Measurements from ENCODE around the gene NAA80.

Gene NAA80

GRCh38 chr3:50342813-50343633 is 43.8 kb upstream of the NAA80 start:
- peak; percentile 66 for TF ChIP-seq CTCF (IDR thresholded peaks at IDR 0.05; ENCODE audit: low read depth, low read length)

GRCh38 chr3:50341996-50342650 is 42.9 kb upstream of the NAA80 start:
- Histone ChIP-seq H3K27ac (no peak overlapping the region), H3K4me3 (ENCODE audit: low read depth, low read length) (no peak overlapping the region), H3K36me3 (peaks cover 4% of the 10 kb centered on the region), H3K9me3 (ENCODE audit: severe bottlenecking) (no peaks in the 10 kb centered on the region), H3K27me3 (ENCODE audit: insufficient read depth, low read depth, severe bottlenecking) (no peaks in the 10 kb centered on the region)
- no peak for TF ChIP-seq CTCF (IDR thresholded peaks at IDR 0.05; ENCODE audit: low read depth, low read length)
- DNase-seq: no peak

More at GRCh38 chr3:50342813-50343633, 43.8 kb upstream of the NAA80 start:
- no peak overlapping the region for H3K27ac ChIP-seq
- peaks cover 12% of the 10 kb centered on the region for H3K36me3 ChIP-seq
- no peak overlapping the region for H3K4me3 ChIP-seq (ENCODE audit: low read depth, low read length)
- peak; percentile 64 for DNase-seq
- no peaks in the 10 kb centered on the region for H3K27me3 ChIP-seq (ENCODE audit: insufficient read depth, low read depth, severe bottlenecking)
- no peaks in the 10 kb centered on the region for H3K9me3 ChIP-seq (ENCODE audit: severe bottlenecking)

GRCh38 chr3:50341537-50341936 is 42.3 kb upstream of the NAA80 start:
- no peak for TF ChIP-seq CTCF (IDR thresholded peaks at IDR 0.05; ENCODE audit: low read depth, low read length)
- DNase-seq: no peak
- peaks cover 5% of the 10 kb centered on the region for H3K36me3 ChIP-seq
- no peak overlapping the region for H3K27ac ChIP-seq
- H3K9me3 ChIP-seq (ENCODE audit: severe bottlenecking): no peaks in the 10 kb centered on the region
- no peaks in the 10 kb centered on the region for H3K27me3 ChIP-seq (ENCODE audit: insufficient read depth, low read depth, severe bottlenecking)
- H3K4me3 ChIP-seq (ENCODE audit: low read depth, low read length): no peak overlapping the region

GRCh38 chr3:50340448-50341329 is 41.5 kb upstream of the NAA80 start, which contains the start of gene RASSF1:
RASSF1 (minus strand) TSS chr3:50340836; CDS start chr3:50340805, 31 bp downstream.
- no peak for DNase-seq
- no peak for TF ChIP-seq CTCF (IDR thresholded peaks at IDR 0.05; ENCODE audit: low read depth, low read length)
- no peak within 1 kb of the TSS for H3K4me3 ChIP-seq (ENCODE audit: low read depth, low read length)
- no peaks in the 10 kb centered on the region for H3K9me3 ChIP-seq (ENCODE audit: severe bottlenecking)
- no peak within 1 kb of the TSS for H3K27ac ChIP-seq
- H3K36me3 ChIP-seq: peaks cover 8% of the 10 kb centered on the region
- no peaks in the 10 kb centered on the region for H3K27me3 ChIP-seq (ENCODE audit: insufficient read depth, low read depth, severe bottlenecking)

- Histone ChIP-seq H3K27ac (no peak overlapping the region), H3K27me3 (ENCODE audit: insufficient read depth, low read depth, severe bottlenecking) (no peaks in the 10 kb centered on the region), H3K4me3 (ENCODE audit: low read depth, low read length) (no peak overlapping the region), H3K36me3 (peaks cover 13% of the 10 kb centered on the region), H3K9me3 (ENCODE audit: severe bottlenecking) (no peaks in the 10 kb centered on the region)
- TF ChIP-seq CTCF (IDR thresholded peaks at IDR 0.05; ENCODE audit: low read depth, low read length): no peak
- no peak for DNase-seq
Measured at GRCh38 chr3:50340147-50340447, 40.9 kb upstream of the NAA80 start.

Measured in WERI-Rb-1 (cell line).